GM18526 (cell line): ENCODE results near the gene DPP9.

Experiments used
- POLR2A ChIP-seq: IDR thresholded peaks from 3 replicates; pipeline ENCODE4 v1.6.1; 2011; ENCODE audit not compliant: insufficient read length; ENCODE audit errors: extremely low read depth

DPP9 gene

GRCh38 chr19:4687396-4687795 lies 36.2 kb downstream of the DPP9 start:
- TF ChIP-seq POLR2A, result no peak

GRCh38 chr19:4686700-4687099 lies 36.9 kb downstream of the DPP9 start:
- no peak for TF ChIP-seq POLR2A

- no peak for TF ChIP-seq POLR2A
These were observed 39.1 kb downstream of the DPP9 start for GRCh38 chr19:4684312-4685095.

GRCh38 chr19:4682417-4683200 lies 41.0 kb downstream of the DPP9 start:
- no peak for TF ChIP-seq POLR2A

GRCh38 chr19:4678881-4679790 lies 44.5 kb downstream of the DPP9 start:
- no peak for TF ChIP-seq POLR2A

GRCh38 chr19:4676955-4677731 lies 46.5 kb downstream of the DPP9 start:
- TF ChIP-seq POLR2A, result no peak

- no peak for TF ChIP-seq POLR2A
These were observed 48.3 kb downstream of the DPP9 start for GRCh38 chr19:4675346-4675745.

GRCh38 chr19:4673726-4674125 lies 49.9 kb downstream of the DPP9 start:
- no peak for TF ChIP-seq POLR2A

- TF ChIP-seq POLR2A, result no peak
These were observed 50.4 kb downstream of the DPP9 start for GRCh38 chr19:4673216-4673615.

GRCh38 chr19:4671185-4671851 lies 52.3 kb downstream of the DPP9 start:
- no peak for TF ChIP-seq POLR2A

GRCh38 chr19:4669723-4670480 lies 53.7 kb downstream of the DPP9 start, which contains the start of gene MYDGF:
Gene MYDGF, minus strand, starts transcription at chr19:4670342. Its CDS starts 8 bp downstream, at chr19:4670334.
- TF ChIP-seq POLR2A, result peak; percentile 73

- TF ChIP-seq POLR2A, result no peak
These were observed 59.0 kb downstream of the DPP9 start for GRCh38 chr19:4664642-4665041.

- no peak for TF ChIP-seq POLR2A
These were observed 60.8 kb downstream of the DPP9 start for GRCh38 chr19:4662812-4663211.
